HG03060 (cell line): ENCODE measurements around the gene WFIKKN1.

ENCODE experiments used
- ATAC-seq: cut with Tn5 transposase; IDR thresholded peaks from one replicate; pipeline ENCODE4 v1.9.1; 2021; ENCODE audit warnings: low read depth, moderate number of reproducible peaks; ENCODE audit not compliant: unreplicated experiment

Gene WFIKKN1, protein sequence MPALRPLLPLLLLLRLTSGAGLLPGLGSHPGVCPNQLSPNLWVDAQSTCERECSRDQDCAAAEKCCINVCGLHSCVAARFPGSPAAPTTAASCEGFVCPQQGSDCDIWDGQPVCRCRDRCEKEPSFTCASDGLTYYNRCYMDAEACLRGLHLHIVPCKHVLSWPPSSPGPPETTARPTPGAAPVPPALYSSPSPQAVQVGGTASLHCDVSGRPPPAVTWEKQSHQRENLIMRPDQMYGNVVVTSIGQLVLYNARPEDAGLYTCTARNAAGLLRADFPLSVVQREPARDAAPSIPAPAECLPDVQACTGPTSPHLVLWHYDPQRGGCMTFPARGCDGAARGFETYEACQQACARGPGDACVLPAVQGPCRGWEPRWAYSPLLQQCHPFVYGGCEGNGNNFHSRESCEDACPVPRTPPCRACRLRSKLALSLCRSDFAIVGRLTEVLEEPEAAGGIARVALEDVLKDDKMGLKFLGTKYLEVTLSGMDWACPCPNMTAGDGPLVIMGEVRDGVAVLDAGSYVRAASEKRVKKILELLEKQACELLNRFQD

DNA sequence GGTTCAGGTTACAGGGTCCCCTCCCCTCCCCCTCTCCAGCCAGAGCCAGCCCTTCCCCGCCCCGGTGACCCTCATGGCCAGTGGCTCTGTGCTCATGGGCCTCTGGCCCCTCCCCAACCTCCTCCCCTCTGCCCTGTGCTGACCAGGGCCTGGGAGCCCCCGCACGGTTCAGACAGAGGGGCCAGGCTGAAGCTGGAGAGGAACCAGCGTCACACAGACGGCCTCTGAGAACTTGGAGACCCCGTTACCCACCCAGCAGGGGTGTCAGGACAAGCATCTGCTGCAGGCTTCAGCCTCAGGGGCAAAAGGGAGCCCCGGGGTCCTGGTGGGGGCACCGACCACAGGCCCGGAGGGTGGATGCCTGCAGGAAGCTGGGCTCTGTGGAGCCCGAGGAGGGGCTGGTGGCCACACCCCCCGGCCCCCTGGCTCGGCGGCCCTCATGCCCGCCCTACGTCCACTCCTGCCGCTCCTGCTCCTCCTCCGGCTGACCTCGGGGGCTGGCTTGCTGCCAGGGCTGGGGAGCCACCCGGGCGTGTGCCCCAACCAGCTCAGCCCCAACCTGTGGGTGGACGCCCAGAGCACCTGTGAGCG lies at the start of gene WFIKKN1:
Gene WFIKKN1, plus strand, starts transcription at position 171 of the 591 bp plus-strand sequence. Its CDS starts 269 bp downstream, at position 440.
- no peak for ATAC-seq

DNA sequence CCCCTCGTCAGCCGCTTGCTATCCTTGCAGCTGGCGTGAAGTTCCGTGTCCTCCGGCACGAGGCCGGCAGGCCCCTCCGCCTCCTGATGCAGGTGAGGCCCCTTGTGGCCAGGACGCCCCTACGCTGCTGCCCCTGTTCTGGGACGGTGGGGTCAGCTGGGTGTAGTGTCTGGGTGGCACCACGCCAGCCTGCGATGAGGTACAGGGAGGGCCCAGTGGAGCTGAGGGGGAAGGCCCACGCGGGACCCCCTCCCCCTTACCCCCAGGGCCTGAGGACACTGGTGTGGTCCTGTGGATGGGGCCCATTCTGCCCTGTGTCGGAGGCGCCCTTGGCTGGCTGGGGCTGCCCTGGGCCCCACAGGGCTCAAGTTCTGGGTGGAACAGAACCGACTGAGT lies 48.6 kb upstream of the WFIKKN1 start:
- no peak for ATAC-seq

DNA sequence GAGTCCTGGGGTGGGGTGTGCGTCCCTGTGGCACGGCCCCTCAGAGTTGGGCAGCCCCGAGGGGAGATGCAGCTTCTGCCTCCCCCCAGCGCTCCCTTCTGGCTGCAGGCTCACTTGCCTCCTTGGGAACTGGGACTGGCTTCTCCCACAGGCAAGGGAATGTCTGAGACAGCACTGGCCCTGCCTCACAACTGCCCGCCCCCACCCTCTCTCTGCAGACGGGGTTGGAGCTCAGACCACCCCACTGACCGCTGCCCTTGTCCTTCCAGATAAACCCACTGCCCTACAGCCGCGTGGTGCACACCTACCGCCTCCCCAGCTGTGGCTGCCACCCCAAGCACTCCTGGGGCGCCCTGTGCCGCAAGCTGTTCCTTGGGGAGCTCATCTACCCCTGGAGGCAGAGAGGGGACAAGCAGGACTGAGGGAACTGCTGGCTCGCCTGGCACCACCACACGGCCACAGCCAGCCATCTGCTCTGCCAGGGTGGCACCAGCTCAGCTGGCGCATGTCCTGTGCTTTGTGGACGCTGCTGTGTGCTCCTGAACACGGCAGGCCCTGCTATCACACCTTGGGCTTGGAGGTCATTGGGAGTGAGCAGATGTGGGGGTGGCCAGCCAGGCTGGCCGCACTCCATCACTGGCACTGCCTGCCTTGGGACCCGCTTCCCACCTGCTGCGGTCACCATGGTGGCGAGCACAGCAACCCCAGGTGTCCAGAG lies 48.0 kb upstream of the WFIKKN1 start:
- no peak for ATAC-seq

DNA sequence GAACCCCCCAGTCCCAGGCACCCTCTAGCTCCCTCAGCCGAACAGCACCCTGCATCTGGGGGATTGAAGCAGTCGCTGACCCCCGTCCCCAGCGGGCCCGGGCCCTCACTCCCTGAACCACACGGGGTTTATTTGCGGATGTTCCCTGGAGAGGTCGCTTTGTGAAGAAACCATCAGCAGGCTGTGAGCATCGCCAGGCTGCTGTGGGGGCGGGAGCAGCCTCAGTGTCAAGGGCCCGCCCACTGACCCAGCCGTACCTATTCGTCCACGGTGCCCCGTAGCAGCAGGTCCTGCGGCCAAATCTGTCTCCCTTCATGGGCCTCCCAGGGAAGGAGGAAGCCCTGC lies 47.3 kb upstream of the WFIKKN1 start:
- no peak for ATAC-seq

DNA sequence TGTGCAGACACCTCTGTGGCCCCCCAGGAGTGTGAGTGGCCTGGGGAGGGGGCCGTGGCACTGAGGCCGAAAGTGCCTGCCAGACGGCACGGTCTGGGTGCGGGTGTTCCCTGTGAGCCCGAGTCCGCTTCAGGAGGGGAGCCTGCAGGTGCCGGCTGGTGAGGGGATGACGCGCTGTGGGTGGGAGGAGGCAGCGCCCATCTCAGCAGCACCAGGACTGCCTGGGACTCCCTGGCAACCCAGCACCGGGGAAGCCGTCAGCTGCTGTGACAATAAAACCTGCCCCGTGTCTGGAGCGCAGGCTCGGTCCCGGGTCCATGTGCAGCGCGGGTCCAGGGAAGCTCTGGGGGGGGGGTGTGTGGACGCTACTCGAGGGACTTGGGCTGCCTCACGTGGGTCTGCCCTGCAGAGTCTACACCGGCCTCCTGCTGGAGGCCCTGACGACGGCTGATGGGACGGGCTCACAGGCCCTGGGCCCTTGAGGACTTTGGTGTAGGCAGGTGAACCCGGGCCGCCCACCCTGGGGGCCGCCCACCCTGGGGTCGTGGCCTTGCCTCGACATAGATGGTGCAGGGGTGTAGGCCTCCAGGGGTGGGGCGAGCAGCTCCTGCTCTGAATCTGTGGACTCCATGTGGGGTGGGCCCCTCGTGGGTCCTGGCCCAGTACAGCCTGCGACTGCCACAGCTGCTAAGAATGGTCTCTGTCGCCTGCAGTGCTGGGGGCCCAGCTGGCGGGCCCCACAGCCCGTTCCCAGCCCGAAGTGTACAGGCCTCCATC lies 46.8 kb upstream of the WFIKKN1 start:
- no peak for ATAC-seq

DNA sequence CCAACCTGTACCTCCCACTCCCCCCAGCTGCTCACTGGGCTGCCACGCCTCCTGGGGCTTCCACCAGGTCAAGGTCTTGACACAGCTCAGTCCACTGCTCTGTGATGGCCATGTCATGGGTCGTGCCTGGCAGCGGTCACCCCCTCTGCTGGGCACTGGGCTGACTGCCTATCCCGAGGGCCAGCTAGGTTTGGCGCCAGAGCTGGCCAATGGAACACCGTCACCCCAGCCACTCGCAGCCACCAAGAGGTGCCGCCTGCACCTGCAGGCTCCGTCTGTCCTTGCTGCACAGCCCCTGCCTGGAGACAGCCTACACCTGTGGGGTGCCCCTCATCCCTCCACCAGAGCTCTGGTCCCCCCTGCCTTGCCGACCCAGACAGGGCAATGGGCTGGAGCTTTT lies 45.4 kb upstream of the WFIKKN1 start:
- no peak for ATAC-seq

DNA sequence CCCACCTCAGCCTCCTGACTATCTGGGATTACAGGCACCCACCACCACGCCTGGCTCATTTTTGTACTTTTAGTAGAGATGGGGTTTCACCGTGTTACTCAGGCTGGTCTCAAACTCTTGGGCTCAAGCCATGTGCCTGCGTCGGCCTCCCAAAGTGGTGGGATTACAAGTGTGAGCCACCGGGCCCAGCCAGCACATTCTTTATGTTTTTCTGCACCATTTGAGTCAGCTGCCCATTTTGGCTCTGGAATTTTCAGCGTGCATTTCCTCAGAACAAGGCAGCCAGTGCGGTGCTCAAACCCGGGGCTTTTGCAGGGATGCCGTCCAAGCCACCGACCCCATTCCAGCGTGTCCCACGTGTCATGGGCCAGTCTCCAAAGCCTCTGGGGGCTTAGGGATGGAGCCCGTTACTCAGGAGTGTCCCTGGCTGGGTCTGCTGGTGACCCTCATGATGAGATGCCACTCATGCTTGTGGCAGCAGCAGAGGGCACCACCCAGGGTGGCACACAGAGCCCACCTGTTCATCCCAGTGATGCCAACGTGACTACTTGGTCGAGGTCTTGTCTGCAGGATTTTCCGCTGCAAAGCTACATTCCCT lies 44.6 kb upstream of the WFIKKN1 start:
- ATAC-seq = no peak

DNA sequence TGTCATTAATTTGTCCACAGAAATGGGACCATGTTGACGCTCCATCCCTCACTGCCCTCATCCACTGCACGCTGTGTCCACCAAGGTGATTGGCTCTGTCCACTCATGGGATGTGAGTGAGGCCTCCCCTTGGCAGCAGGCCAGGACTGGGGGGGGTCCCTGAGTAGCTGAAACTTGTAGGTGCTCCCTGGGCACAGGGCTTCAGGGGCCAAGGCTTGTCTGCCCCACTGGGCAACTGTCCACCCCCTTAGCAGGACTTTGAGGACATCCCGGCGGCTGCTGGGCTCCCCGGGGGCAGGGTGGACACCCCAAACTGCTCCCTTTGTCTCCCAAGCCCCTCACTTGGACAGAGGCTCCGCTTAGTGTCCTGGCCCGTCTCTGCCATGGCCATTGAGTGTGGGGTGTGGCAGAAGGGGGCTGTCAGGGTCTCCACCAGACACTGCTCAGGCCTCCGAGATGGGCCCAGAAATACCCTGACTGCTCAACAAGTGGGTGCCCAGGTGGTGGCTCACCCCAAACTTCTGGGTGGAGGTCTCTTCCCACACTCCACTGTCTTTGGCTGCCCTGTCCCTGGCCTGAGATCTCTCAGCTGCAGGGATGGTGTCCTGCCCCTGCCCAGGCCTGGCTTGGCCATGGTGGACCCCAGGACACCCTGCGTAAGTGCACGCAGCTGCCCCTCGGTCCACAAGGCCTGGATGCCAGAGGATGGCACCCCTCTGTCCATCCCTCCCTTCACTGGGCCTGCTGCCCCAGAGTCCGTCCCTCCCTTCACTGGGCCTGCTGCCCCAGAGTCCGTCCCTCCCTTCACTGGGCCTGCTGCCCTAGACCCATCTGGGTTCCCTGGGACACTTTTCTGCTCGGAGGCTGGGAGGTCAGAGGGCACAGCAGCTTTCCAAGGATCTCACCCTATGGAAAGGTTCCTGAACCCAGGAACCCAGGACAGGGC lies 43.9 kb upstream of the WFIKKN1 start:
- ATAC-seq = no peak

DNA sequence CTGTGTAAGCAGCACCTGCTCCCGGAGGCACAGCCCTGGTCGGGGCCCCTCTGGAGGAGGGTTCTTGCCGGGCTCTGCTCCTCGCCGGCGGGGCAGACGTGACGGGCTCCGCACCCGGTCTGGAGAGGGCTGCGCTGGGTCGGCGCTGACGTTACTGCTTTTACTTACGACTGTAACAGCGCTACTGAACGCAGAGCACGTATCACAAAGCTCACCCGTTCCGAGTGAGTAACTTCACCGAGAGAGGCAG lies 42.2 kb upstream of the WFIKKN1 start:
- ATAC-seq = peak; percentile 20

DNA sequence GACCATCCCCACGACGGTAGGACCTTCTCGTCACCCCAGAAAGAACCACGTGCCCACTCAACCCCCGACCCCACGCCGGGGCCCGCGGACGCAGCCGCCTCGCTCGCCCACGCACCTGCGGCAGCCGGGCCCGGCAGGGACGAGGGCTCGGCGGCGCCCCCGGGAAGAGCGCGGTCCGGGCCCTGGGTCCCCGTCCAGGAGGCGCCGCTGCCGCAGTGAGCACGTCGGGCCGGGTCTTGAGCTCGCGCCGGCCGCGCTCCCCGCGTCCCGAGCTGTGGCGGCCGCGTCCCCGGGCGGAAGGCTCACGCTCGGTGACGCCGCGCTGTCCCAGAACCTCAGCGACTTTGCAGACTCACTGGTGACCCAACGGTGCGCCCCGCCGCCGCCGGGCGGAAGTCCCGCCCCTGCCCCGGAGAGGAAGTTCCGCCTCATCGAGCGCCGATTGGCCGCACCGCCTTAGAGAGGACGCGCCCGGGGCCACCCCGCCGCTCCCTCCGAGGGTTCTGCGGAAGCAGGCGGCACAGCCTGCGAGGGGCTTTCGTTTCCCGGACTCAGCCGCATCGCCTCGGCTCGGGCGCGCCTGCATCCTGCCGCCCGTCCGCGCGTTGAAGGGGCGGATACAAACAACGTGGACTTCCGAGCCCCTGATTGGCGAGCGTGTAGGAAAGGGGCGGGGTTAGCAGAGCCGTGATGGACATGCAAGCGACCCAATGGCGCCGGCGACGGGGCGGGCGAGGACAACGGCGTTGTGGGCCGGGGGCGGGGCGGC lies 41.7 kb upstream of the WFIKKN1 start:
- ATAC-seq = peak; percentile 45

DNA sequence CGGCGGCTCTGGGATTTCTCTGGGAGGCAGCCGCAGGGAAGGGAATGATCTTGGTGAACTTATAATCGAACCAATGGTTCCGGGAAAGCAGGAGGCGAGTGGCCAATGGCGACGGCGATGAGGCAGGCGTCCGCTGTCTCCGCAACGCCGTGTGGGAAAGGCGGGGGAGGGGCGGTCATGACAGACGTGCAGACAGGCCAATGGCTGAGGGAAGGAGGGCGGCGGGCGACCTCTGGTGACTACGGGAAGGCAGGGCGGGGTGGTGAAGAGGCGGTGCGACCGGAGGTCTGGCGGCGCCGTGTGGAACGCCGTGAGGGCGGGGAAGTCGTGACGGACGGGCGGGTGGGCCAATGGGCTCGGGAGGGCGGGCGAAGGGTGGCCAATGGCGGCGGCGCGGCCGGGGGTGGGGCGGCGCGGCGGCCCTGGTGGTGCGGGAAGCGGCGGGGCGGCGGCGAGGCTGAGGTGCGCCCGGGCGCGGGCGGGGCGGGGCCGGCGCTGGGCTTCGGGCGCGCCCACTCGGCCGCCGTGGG lies 41.1 kb upstream of the WFIKKN1 start, which contains the start of gene RAB40C:
Gene RAB40C, plus strand, starts transcription at position 409 of the 530 bp plus-strand sequence. CDS start 226 bp downstream, outside the sequence.
- ATAC-seq = peak; percentile 49

DNA sequence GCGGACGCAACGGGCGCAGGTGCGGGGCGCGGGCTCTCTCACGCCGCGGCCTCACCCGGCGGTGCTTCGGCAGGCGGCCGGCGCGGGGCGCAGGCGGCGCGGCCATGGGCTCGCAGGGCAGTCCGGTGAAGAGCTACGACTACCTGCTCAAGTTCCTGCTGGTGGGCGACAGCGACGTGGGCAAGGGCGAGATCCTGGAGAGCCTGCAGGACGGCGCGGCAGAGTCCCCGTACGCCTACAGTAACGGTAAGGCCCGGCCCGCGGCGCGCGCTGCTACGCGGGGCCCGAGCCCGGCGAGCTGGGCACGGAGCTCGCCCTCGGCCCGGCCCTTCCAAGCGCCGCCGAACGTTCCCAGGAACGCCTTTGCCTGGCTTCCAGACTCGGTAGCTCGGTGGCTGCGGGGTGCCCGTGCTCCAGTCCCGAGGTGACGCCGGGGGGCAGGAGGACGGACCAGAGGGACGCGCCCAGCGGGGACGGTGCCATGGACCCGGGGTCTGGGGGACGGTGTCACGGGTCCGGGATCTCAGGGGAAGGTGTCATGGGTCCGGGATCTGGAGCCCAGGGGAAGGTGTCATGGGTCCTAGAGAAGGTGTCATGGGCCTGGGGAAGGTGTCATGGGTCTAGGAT lies 40.5 kb upstream of the WFIKKN1 start:
- ATAC-seq = peak; percentile 0

DNA sequence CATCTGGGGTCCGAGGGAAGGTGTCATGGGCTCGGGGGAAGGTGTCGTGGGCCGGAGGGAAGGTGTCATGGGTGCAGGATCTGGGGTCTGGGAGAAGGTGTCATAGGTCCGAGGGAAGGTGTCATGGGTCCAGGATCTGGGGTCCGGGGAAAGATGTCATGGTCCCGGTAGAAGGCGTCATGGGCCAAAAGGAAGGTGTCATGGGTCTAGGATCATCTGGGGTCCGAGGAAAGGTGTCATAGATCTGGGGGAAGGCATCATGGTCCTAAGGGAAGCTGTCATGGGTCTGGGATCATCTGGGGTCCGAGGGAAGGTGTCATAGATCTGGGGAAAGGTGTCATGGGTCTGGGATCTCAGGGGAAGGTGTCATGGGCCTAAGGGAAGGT lies 40.0 kb upstream of the WFIKKN1 start:
- no peak for ATAC-seq

DNA sequence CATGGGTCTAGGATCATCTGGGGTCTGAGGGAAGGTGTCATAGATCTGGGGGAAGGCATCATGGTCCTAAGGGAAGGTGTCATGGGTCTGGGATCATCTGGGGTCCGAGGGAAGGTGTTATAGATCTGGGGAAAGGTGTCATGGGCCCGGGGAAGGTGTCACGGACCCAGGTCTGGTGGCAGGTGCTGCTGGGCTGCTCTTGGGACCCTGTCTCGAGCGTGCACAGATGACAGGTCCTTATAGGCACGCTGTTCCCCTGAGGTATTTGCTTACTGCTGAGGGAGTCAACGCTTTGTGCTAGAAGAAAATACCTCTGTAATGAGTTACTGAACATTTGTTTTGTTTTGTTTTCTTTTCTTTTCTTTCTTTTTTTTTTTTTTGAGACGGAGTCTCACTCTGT lies 39.6 kb upstream of the WFIKKN1 start:
- ATAC-seq = no peak

DNA sequence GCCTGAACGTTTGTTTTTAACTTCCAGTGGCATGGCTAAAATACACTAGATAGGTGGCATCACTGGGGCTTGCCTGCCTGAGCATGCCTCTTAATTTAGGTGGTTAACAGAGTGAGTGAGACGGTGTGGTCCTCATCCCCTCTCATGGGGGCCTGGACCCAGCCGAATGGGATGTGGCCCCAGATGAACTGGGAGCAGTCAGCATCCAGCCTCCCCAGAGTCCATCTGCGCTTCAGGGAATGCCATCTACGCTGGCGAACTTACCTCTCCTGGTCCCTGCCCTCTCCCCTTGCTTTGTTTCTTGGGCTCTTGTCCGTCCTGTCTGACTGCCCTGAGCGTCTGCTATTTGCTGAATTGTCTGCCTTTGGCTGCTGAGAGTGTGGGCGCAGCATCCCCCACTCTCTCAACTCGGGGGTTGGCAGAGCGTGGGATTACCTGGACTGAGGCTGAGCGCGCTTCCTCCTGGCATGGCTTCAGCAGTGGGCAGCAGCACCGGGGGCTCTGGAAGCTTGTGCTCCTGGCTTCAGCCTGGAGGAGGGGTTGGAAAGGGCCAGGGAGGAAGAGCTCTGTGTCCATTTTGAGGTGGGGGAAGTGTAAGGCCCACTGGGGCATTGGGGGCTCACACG lies 38.8 kb upstream of the WFIKKN1 start:
- no peak for ATAC-seq

DNA sequence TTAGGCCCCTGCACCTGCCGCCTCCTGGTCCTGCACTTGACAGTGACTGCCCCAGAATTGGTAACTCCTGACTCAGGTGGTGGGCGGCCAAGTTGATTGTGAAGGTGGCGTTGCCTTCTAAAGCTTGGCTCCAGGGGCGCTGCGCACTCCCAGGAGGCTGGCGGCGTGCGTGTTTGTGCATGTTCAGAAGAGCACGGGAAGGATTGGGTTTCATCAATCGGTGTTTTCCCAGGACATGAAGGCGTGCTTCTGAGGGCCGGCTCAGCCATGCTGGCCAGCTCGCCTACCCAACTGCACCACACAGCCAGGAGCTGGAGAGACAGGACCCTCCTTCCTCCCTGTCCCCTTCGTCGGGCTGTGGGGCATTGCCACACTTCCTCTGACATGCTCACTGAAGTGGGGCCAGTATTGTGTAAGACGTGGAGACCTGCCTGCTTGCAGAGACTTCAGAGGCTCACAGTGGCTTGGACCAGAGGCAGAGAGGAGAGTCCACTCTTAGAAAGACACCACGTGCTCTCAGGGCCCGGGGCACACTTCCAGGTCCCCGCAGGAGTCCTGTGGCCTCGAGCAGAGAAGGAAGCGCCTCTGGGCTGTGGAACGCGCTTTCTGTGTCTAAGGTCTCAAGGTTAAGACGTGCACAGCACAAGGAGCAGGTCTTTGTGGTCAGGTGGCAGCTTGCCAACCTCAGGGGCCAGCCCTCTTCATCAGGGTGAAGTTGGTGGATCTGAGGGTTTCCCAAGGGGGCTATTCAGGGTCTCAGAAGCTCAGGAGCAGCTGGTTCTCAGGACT lies 38.1 kb upstream of the WFIKKN1 start:
- no peak for ATAC-seq

DNA sequence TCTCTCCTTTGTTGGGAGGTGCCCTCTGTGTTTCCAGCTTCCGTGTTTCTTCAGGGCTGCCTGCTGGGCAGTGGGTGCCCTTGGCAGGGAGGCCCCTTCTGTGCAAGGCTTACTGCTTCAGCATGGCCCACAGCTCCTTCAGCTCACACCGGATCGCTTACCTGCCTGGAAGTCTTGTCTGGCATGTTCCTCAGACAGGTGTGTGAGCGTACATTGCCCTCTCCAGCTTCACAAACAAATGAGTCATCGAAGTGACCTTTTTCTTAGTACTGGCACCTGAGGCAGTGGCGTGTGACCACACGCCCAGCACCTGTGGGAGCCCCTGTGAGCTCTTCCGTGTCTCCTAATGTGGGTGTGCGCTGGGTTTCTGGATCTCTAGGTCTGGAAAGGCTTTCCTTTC lies 37.4 kb upstream of the WFIKKN1 start:
- ATAC-seq = no peak
